IPS-20b (cell line): ENCODE measurements around the gene PHTF2.
"Not testable (repeated sequence)": the region's sequence is repeated elsewhere in the genome, so short reads cannot be mapped to it uniquely, and the experiment has no call there.

Experiments used
- H3K27ac ChIP-seq: one replicate; pipeline ENCODE4 v1.5.1; 2013; ENCODE audit warnings: low read length
- H3K27me3 ChIP-seq: 2 replicates; pipeline ENCODE4 v1.6.1; 2013; ENCODE audit warnings: mild to moderate bottlenecking, low read length, inconsistent platforms; ENCODE audit not compliant: insufficient read depth
- H3K36me3 ChIP-seq: 2 replicates; pipeline ENCODE4 v1.6.1; 2013; ENCODE audit warnings: low read depth, mild to moderate bottlenecking, inconsistent platforms, low read length, moderate library complexity; ENCODE audit not compliant: insufficient read depth
- H3K4me1 ChIP-seq: 2 replicates; pipeline ENCODE4 v1.6.1; 2013; ENCODE audit warnings: mild to moderate bottlenecking, control low read depth, inconsistent platforms, low read length, moderate library complexity; ENCODE audit not compliant: insufficient read depth
- H3K4me3 ChIP-seq: 2 replicates; pipeline ENCODE4 v1.5.1; 2013; ENCODE audit warnings: mild to moderate bottlenecking, low read length, inconsistent platforms
- H3K9ac ChIP-seq: 2 replicates; pipeline ENCODE4 v1.6.1; 2013; ENCODE audit warnings: low read depth, mild to moderate bottlenecking, inconsistent platforms, low read length, moderate library complexity
- H3K9me3 ChIP-seq: 2 replicates; pipeline ENCODE4 v1.6.1; 2013; ENCODE audit warnings: mild to moderate bottlenecking, low read depth, low read length, inconsistent platforms; ENCODE audit not compliant: insufficient read depth

The PHTF2 gene

GRCh38 chr7:77982926-77983550, 184.5 kb downstream of the PHTF2 start:
- no peaks in the 10 kb centered on the region for H3K4me1 ChIP-seq
- H3K4me3 ChIP-seq = no peak overlapping the region
- no peak overlapping the region for H3K9ac ChIP-seq
- H3K9me3 ChIP-seq = no peaks in the 10 kb centered on the region
- H3K27me3 ChIP-seq = no peaks in the 10 kb centered on the region
- H3K27ac ChIP-seq = no peak overlapping the region
- H3K36me3 ChIP-seq = no peaks in the 10 kb centered on the region

GRCh38 chr7:77983973-77984372, 185.4 kb downstream of the PHTF2 start:
- Histone ChIP-seq H3K4me3 (no peak overlapping the region), H3K9ac (no peak overlapping the region), H3K9me3 (no peaks in the 10 kb centered on the region), H3K36me3 (no peaks in the 10 kb centered on the region), H3K27ac (no peak overlapping the region), H3K4me1 (no peaks in the 10 kb centered on the region), H3K27me3 (no peaks in the 10 kb centered on the region)

GRCh38 chr7:77985232-77985973, 186.8 kb downstream of the PHTF2 start:
- H3K9ac ChIP-seq = no peak overlapping the region

GRCh38 chr7:77985974-77986339, 187.4 kb downstream of the PHTF2 start:
- no peaks in the 10 kb centered on the region; the same call in 1 of the 2 replicates for H3K4me1 ChIP-seq
- H3K4me3 ChIP-seq = no peak overlapping the region
- H3K9ac ChIP-seq = no peak overlapping the region
- no peaks in the 10 kb centered on the region for H3K27me3 ChIP-seq
- H3K27ac ChIP-seq = no peak overlapping the region
- no peaks in the 10 kb centered on the region for H3K9me3 ChIP-seq
- no peaks in the 10 kb centered on the region for H3K36me3 ChIP-seq

More at GRCh38 chr7:77985232-77985973, 186.8 kb downstream of the PHTF2 start:
- H3K4me1 ChIP-seq = no peaks in the 10 kb centered on the region; the same call in 1 of the 2 replicates
- H3K9me3 ChIP-seq = no peaks in the 10 kb centered on the region
- H3K36me3 ChIP-seq = no peaks in the 10 kb centered on the region
- no peaks in the 10 kb centered on the region for H3K27me3 ChIP-seq
- no peak overlapping the region for H3K4me3 ChIP-seq
- no peak overlapping the region for H3K27ac ChIP-seq

- H3K9ac ChIP-seq = no peak overlapping the region; the same call in 1 of the 2 replicates
Measured at GRCh38 chr7:77989981-77990566, 191.5 kb downstream of the PHTF2 start.

GRCh38 chr7:77991656-77992055, 193.1 kb downstream of the PHTF2 start:
- Histone ChIP-seq H3K4me1 (no peaks in the 10 kb centered on the region; the same call in 1 of the 2 replicates), H3K9ac (no peak overlapping the region)

More at GRCh38 chr7:77989981-77990566, 191.5 kb downstream of the PHTF2 start:
- Histone ChIP-seq H3K27me3 (no peaks in the 10 kb centered on the region), H3K27ac (no peak overlapping the region), H3K9me3 (no peaks in the 10 kb centered on the region), H3K36me3 (no peaks in the 10 kb centered on the region), H3K4me3 (no peak overlapping the region), H3K4me1 (no peaks in the 10 kb centered on the region; the same call in 1 of the 2 replicates)

GRCh38 chr7:77993838-77994237, 195.3 kb downstream of the PHTF2 start:
- H3K27ac ChIP-seq = no peak overlapping the region

More at GRCh38 chr7:77991656-77992055, 193.1 kb downstream of the PHTF2 start:
- no peaks in the 10 kb centered on the region for H3K36me3 ChIP-seq
- H3K27ac ChIP-seq = no peak overlapping the region
- no peaks in the 10 kb centered on the region for H3K27me3 ChIP-seq
- H3K9me3 ChIP-seq = no peaks in the 10 kb centered on the region
- H3K4me3 ChIP-seq = no peak overlapping the region

GRCh38 chr7:77995717-77996116, 197.1 kb downstream of the PHTF2 start:
- Histone ChIP-seq H3K4me3 (no peak overlapping the region), H3K27me3 (no peaks in the 10 kb centered on the region), H3K9me3 (no peaks in the 10 kb centered on the region), H3K4me1 (no peaks in the 10 kb centered on the region), H3K27ac (no peak overlapping the region), H3K9ac (no peak overlapping the region), H3K36me3 (no peaks in the 10 kb centered on the region)

More at GRCh38 chr7:77993838-77994237, 195.3 kb downstream of the PHTF2 start:
- no peaks in the 10 kb centered on the region for H3K27me3 ChIP-seq
- no peaks in the 10 kb centered on the region; the same call in 1 of the 2 replicates for H3K4me1 ChIP-seq
- no peaks in the 10 kb centered on the region for H3K9me3 ChIP-seq
- H3K9ac ChIP-seq = no peak overlapping the region
- H3K36me3 ChIP-seq = no peaks in the 10 kb centered on the region
- H3K4me3 ChIP-seq = no peak overlapping the region

GRCh38 chr7:77999168-77999567, 200.6 kb downstream of the PHTF2 start:
- H3K9ac ChIP-seq, H3K36me3 ChIP-seq, H3K4me3 ChIP-seq, H3K27me3 ChIP-seq, H3K9me3 ChIP-seq, H3K27ac ChIP-seq, H3K4me1 ChIP-seq: not testable (repeated sequence)

GRCh38 chr7:78002021-78002420, 203.4 kb downstream of the PHTF2 start:
- H3K27ac ChIP-seq = no peak overlapping the region
- H3K9ac ChIP-seq = no peak overlapping the region
- H3K27me3 ChIP-seq = no peaks in the 10 kb centered on the region
- H3K36me3 ChIP-seq = no peaks in the 10 kb centered on the region
- H3K4me1 ChIP-seq = no peaks in the 10 kb centered on the region
- no peaks in the 10 kb centered on the region for H3K9me3 ChIP-seq
- H3K4me3 ChIP-seq = no peak overlapping the region

GRCh38 chr7:78002715-78003114, 204.1 kb downstream of the PHTF2 start:
- Histone ChIP-seq H3K9me3 (no peaks in the 10 kb centered on the region), H3K4me1 (no peaks in the 10 kb centered on the region), H3K9ac (no peak overlapping the region), H3K27me3 (no peaks in the 10 kb centered on the region), H3K36me3 (no peaks in the 10 kb centered on the region), H3K27ac (no peak overlapping the region), H3K4me3 (no peak overlapping the region)
